GM23338 (cell line): Measurements from ENCODE around the gene ARID3B. TPM values are rescaled to one million over a fixed set of nuclear protein-coding genes. Genes with fewer than 3 reads are reported as not detected.
A peak's percentile ranks its signal among the peaks of the same experiment; 100 is the strongest.

Experiments
- ATAC-seq: fragments of 200-7000 bp; cut with Tn5 transposase; 3 replicates; pipeline ENCODE4 v1.9.1; 2020
- DNase-seq: peaks from one replicate; pipeline ENCODE4 v3.0.0-alpha.2; 2015; ENCODE audit warnings: low spot score
- H2AFZ ChIP-seq: fragments of 200-600 bp; sonication (generic); 2 replicates; pipeline ENCODE4 v1.8.0; 2016; ENCODE audit warnings: antibody characterized with exemption, mild to moderate bottlenecking, moderate library complexity
- H3F3A ChIP-seq: fragments of 200-600 bp; sonication (generic); replicated peaks from 2 replicates; pipeline ENCODE4 v1.8.0; 2017; ENCODE audit warnings: antibody characterized with exemption, mixed run types, low read depth
- H3K27ac ChIP-seq: fragments of 200-600 bp; sonication (generic); 2 replicates; pipeline ENCODE4 v1.6.1; 2016; ENCODE audit warnings: low read depth
- H3K27me3 ChIP-seq: fragments of 200-600 bp; sonication (generic); 2 replicates; pipeline ENCODE4 v1.8.0; 2016; ENCODE audit warnings: mild to moderate bottlenecking, mixed run types, moderate library complexity; ENCODE audit not compliant: insufficient read depth
- H3K36me3 ChIP-seq: fragments of 200-600 bp; sonication (generic); 2 replicates; pipeline ENCODE4 v1.8.0; 2016; ENCODE audit warnings: mild to moderate bottlenecking; ENCODE audit not compliant: insufficient read depth
- H3K4me1 ChIP-seq: fragments of 200-600 bp; sonication (generic); 2 replicates; pipeline ENCODE4 v1.8.0; 2016; ENCODE audit warnings: mild to moderate bottlenecking, moderate library complexity; ENCODE audit not compliant: insufficient read depth
- H3K4me2 ChIP-seq: fragments of 200-600 bp; sonication (generic); 2 replicates; pipeline ENCODE4 v1.7.1; 2017; ENCODE audit warnings: mixed run types
- H3K4me3 ChIP-seq: fragments of 200-600 bp; sonication (generic); 2 replicates; pipeline ENCODE4 v1.6.1; 2016; ENCODE audit warnings: mixed run types
- H3K79me2 ChIP-seq: fragments of 200-600 bp; sonication (generic); replicated peaks from 2 replicates; pipeline ENCODE4 v1.8.0; 2017; ENCODE audit warnings: mild to moderate bottlenecking; ENCODE audit not compliant: insufficient read depth
- H3K9me2 ChIP-seq: fragments of 200-600 bp; sonication (generic); 2 replicates; pipeline ENCODE4 v1.8.0; 2017; ENCODE audit not compliant: insufficient read depth
- H4K20me1 ChIP-seq: fragments of 200-600 bp; sonication (generic); replicated peaks from 2 replicates; pipeline ENCODE4 v1.8.0; 2017; ENCODE audit warnings: mild to moderate bottlenecking; ENCODE audit not compliant: insufficient read depth
- H3K27ac Mint-ChIP-seq: 2 replicates; pipeline ENCODE4 v1.8.0; 2020; ENCODE audit warnings: inconsistent platforms, mild to moderate bottlenecking, moderate library complexity, mixed read lengths
- H3K27me3 Mint-ChIP-seq: 3 replicates; pipeline ENCODE4 v1.8.0; 2022; ENCODE audit warnings: low read depth, mild to moderate bottlenecking, moderate library complexity, mixed read lengths, inconsistent platforms; ENCODE audit not compliant: insufficient read depth, poor library complexity
- H3K36me3 Mint-ChIP-seq: 3 replicates; pipeline ENCODE4 v1.8.0; 2021; ENCODE audit warnings: low read depth, mild to moderate bottlenecking, inconsistent platforms, moderate library complexity, mixed read lengths
- H3K4me1 Mint-ChIP-seq: 3 replicates; pipeline ENCODE4 v1.8.0; 2020; ENCODE audit warnings: mild to moderate bottlenecking, inconsistent platforms, mixed read lengths
- H3K4me3 Mint-ChIP-seq: 3 replicates; pipeline ENCODE4 v1.8.0; 2021; ENCODE audit warnings: moderate library complexity, mild to moderate bottlenecking, inconsistent platforms, mixed read lengths
- H3K9me3 Mint-ChIP-seq: 3 replicates; pipeline ENCODE4 v1.8.0; 2020; ENCODE audit warnings: moderate library complexity, mild to moderate bottlenecking, inconsistent platforms, mixed read lengths
- CREB1 ChIP-seq: fragments of 250-450 bp; sonication (Bioruptor Pico); IDR thresholded peaks from 2 replicates; pipeline ENCODE4 v1.5.0; 2020; ENCODE audit warnings: low read depth, mild to moderate bottlenecking, moderate library complexity
- CTCF ChIP-seq, 2 experiments: fragments of 200-600 bp in 1 of 2; sonication (generic) in 1 of 2; conservative IDR thresholded peaks; 2 replicates each; pipeline versions ENCODE4 v1.5.1 to v1.6.1; 2016 to 2017; ENCODE audit warnings: antibody characterized with exemption in 2 of 2, low read depth in 2 of 2, mild to moderate bottlenecking in 2 of 2, moderate library complexity in 1 of 2
- ETS1 ChIP-seq: IDR thresholded peaks from 2 replicates; pipeline ENCODE4 v1.6.1; 2016; ENCODE audit warnings: antibody characterized with exemption
- EZH2 ChIP-seq: fragments of 200-600 bp; sonication (generic); IDR thresholded peaks from one replicate; pipeline ENCODE4 v1.8.0; 2017; ENCODE audit warnings: antibody characterized with exemption, mild to moderate bottlenecking, low read depth; ENCODE audit not compliant: unreplicated experiment
- EZH2phosphoT487 ChIP-seq: fragments of 200-600 bp; sonication (generic); IDR thresholded peaks from one replicate; pipeline ENCODE4 v1.8.1; 2018; ENCODE audit warnings: antibody characterized with exemption; ENCODE audit not compliant: unreplicated experiment
- JUNB ChIP-seq: IDR thresholded peaks from one replicate; pipeline ENCODE4 v1.6.1; 2016; ENCODE audit warnings: antibody characterized with exemption; ENCODE audit not compliant: unreplicated experiment
- NANOG ChIP-seq: IDR thresholded peaks from 2 replicates; pipeline ENCODE4 v1.6.1; 2016; ENCODE audit warnings: antibody characterized with exemption, borderline replicate concordance
- POLR2AphosphoS5 ChIP-seq: IDR thresholded peaks from 2 replicates; pipeline ENCODE4 v1.6.1; 2016; ENCODE audit warnings: antibody characterized with exemption, low read depth
- REST ChIP-seq: IDR thresholded peaks from one replicate; pipeline ENCODE4 v1.6.1; 2018; ENCODE audit warnings: antibody characterized with exemption; ENCODE audit not compliant: unreplicated experiment
- STAT1 ChIP-seq: IDR thresholded peaks from one replicate; pipeline ENCODE4 v1.6.1; 2016; ENCODE audit warnings: antibody characterized with exemption; ENCODE audit not compliant: unreplicated experiment
- ZNF114 ChIP-seq: fragments of 250-450 bp; sonication (Bioruptor Pico); IDR thresholded peaks from 2 replicates; pipeline ENCODE4 v1.5.0; 2020; ENCODE audit warnings: mild to moderate bottlenecking, moderate library complexity
- ZNF331 ChIP-seq: fragments of 250-450 bp; sonication (Bioruptor Pico); IDR thresholded peaks from 2 replicates; pipeline ENCODE4 v1.5.0; 2020; ENCODE audit warnings: low read depth, mild to moderate bottlenecking, moderate library complexity
- ZNF462 ChIP-seq: fragments of 250-450 bp; sonication (Bioruptor Pico); IDR thresholded peaks from 2 replicates; pipeline ENCODE4 v1.5.0; 2020; ENCODE audit warnings: mild to moderate bottlenecking, moderate library complexity
- polyA plus RNA-seq: library from polyadenylated mRNA; unstranded; fragments of >200 nt; fragmentation: Nextera tagmentation; extraction: Ambion mirVana; gene quantifications from 2 replicates; pipeline ENCODE4 v1.2.1, GENCODE V29; 2016
- total RNA-seq: library from RNA; depleted of rRNA; stranded (reverse); fragments of >200 nt; shearing (Covaris generic); gene quantifications from 2 replicates; pipeline ENCODE4 v1.2.3, GENCODE V29; 2014

ARID3B gene
- total and polyA plus RNA-seq, 2 experiments from 2014 or later = 65.5 to 147 TPM

GRCh38 chr15:74529921-74530320, 11.1 kb upstream of the ARID3B start:
- peaks cover 22% of the 10 kb centered on the region for H3K4me1 ChIP-seq
- Mint-ChIP-seq H3K9me3 (no peaks in the 10 kb centered on the region), H3K27me3 (peaks cover 3% of the 10 kb centered on the region), H3K4me1 (peaks cover 23% of the 10 kb centered on the region), H3K4me3 (no peak overlapping the region), H3K27ac (peak overlapping the region; percentile 19), H3K36me3 (no peaks in the 10 kb centered on the region)
- H3K9me2 ChIP-seq = no peaks in the 10 kb centered on the region
- no peaks in the 10 kb centered on the region for H3K27me3 ChIP-seq
- no peak for TF ChIP-seq ZNF114 (CRISPR knock-in tag)
- TF ChIP-seq EZH2 = no peak
- TF ChIP-seq REST = no peak
- no peak for TF ChIP-seq EZH2phosphoT487
- TF ChIP-seq ETS1 = no peak
- no peak for TF ChIP-seq CREB1 (CRISPR knock-in tag)
- no peak for TF ChIP-seq JUNB
- TF ChIP-seq ZNF462 = no peak
- no peak for TF ChIP-seq STAT1
- no peak for TF ChIP-seq CTCF (conservative IDR thresholded peaks at IDR 0.05; ENCODE audit: low read depth in 2 of 2)
- no peak for TF ChIP-seq NANOG
- TF ChIP-seq ZNF331 = no peak
- TF ChIP-seq POLR2AphosphoS5 = no peak
- no peaks in the 10 kb centered on the region for H3K36me3 ChIP-seq
- H3K27ac ChIP-seq = peak overlapping the region; percentile 89
- H3F3A ChIP-seq = peaks cover 3% of the 10 kb centered on the region
- DNase-seq (no peak), ATAC-seq (no peak)
- no peaks in the 10 kb centered on the region for H4K20me1 ChIP-seq
- peak overlapping the region; percentile 24; the same call in 1 of the 2 replicates for H3K4me2 ChIP-seq
- no peak overlapping the region for H2AFZ ChIP-seq
- no peak overlapping the region for H3K4me3 ChIP-seq
- no peaks in the 10 kb centered on the region for H3K79me2 ChIP-seq
